ENCODE data around the gene ZBTB20. TPM values are rescaled to one million over a fixed set of nuclear protein-coding genes. Genes with fewer than 3 reads are reported as not detected.

The ZBTB20 gene
- total and polyA plus RNA-seq, 2 donors (not counting 1 experiment from before 2014, with no cell fraction given), result 4.0 to 22.5 TPM

GRCh38 chr3:114331710-114332109 lies 815.4 kb downstream of the ZBTB20 start:
- Histone ChIP-seq H2AFZ (ENCODE audit: low read length) (no peak overlapping the region), H3K27me3 (ENCODE audit: control insufficient read depth, insufficient read depth, low read length) (no peaks in the 10 kb centered on the region)
- TF ChIP-seq CTCF (conservative IDR thresholded peaks at IDR 0.05 in 1 of 2, IDR thresholded peaks at IDR 0.05 in 1 of 2; ENCODE audit: low read depth in 1 of 2, low read length in 2 of 2) (no peak), EZH2 (IDR thresholded peaks at IDR 0.05; ENCODE audit: low read length, missing control alignments) (no peak)

GRCh38 chr3:114331007-114331406 lies 816.1 kb downstream of the ZBTB20 start:
- no peak for TF ChIP-seq EZH2 (IDR thresholded peaks at IDR 0.05; ENCODE audit: low read length, missing control alignments)
- TF ChIP-seq CTCF (conservative IDR thresholded peaks at IDR 0.05 in 1 of 2, IDR thresholded peaks at IDR 0.05 in 1 of 2; ENCODE audit: low read depth in 1 of 2, low read length in 2 of 2), result no peak
- H3K79me2 ChIP-seq (ENCODE audit: control insufficient read depth, insufficient read depth, low read length), result no peaks in the 10 kb centered on the region

More at GRCh38 chr3:114331710-114332109, 815.4 kb downstream of the ZBTB20 start:
- Histone ChIP-seq H4K20me1 (ENCODE audit: control insufficient read depth, extremely low read depth, insufficient read depth, low read length) (no peaks in the 10 kb centered on the region), H3K27ac (ENCODE audit: insufficient read depth, low read length) (no peak overlapping the region), H3K9me3 (ENCODE audit: control insufficient read depth, insufficient read depth, low read depth, low read length) (no peaks in the 10 kb centered on the region), H3K4me3 (replicated peaks in 1 of 4; ENCODE audit: control extremely low read depth in 1 of 4, insufficient read depth in 1 of 4, low read depth in 3 of 4, low read length in 4 of 4) (no peak overlapping the region), H3K79me2 (ENCODE audit: control insufficient read depth, insufficient read depth, low read length) (no peaks in the 10 kb centered on the region), H3K36me3 (ENCODE audit: control insufficient read depth, insufficient read depth, low read length) (no peaks in the 10 kb centered on the region), H3K4me1 (ENCODE audit: control insufficient read depth, extremely low read depth, insufficient read depth, low read length) (no peaks in the 10 kb centered on the region), H3K4me2 (ENCODE audit: extremely low read depth, insufficient read depth, low read length) (no peak overlapping the region), H3K9ac (ENCODE audit: insufficient read depth, low read length) (no peak overlapping the region)
- DNase-seq (ENCODE audit: low read depth in 2 of 2), result no peak

GRCh38 chr3:114329823-114330222 lies 817.3 kb downstream of the ZBTB20 start:
- H3K79me2 ChIP-seq (ENCODE audit: control insufficient read depth, insufficient read depth, low read length), result no peaks in the 10 kb centered on the region
- no peak overlapping the region for H2AFZ ChIP-seq (ENCODE audit: low read length)
- DNase-seq (ENCODE audit: low read depth in 2 of 2), result no peak
- TF ChIP-seq EZH2 (IDR thresholded peaks at IDR 0.05; ENCODE audit: low read length, missing control alignments) (no peak), CTCF (conservative IDR thresholded peaks at IDR 0.05 in 1 of 2, IDR thresholded peaks at IDR 0.05 in 1 of 2; ENCODE audit: low read depth in 1 of 2, low read length in 2 of 2) (no peak)
- no peak overlapping the region for H3K9ac ChIP-seq (ENCODE audit: insufficient read depth, low read length)
- no peak overlapping the region for H3K4me2 ChIP-seq (ENCODE audit: extremely low read depth, insufficient read depth, low read length)
- H3K27ac ChIP-seq (ENCODE audit: insufficient read depth, low read length), result no peak overlapping the region
- H3K27me3 ChIP-seq (ENCODE audit: control insufficient read depth, insufficient read depth, low read length), result no peaks in the 10 kb centered on the region
- H3K9me3 ChIP-seq (ENCODE audit: control insufficient read depth, insufficient read depth, low read depth, low read length), result no peaks in the 10 kb centered on the region
- H3K36me3 ChIP-seq (ENCODE audit: control insufficient read depth, insufficient read depth, low read length), result no peaks in the 10 kb centered on the region
- H3K4me1 ChIP-seq (ENCODE audit: control insufficient read depth, extremely low read depth, insufficient read depth, low read length), result no peaks in the 10 kb centered on the region
- H3K4me3 ChIP-seq (replicated peaks in 1 of 4; ENCODE audit: control extremely low read depth in 1 of 4, insufficient read depth in 1 of 4, low read depth in 3 of 4, low read length in 4 of 4), result no peak overlapping the region
- H4K20me1 ChIP-seq (ENCODE audit: control insufficient read depth, extremely low read depth, insufficient read depth, low read length), result no peaks in the 10 kb centered on the region

More at GRCh38 chr3:114331007-114331406, 816.1 kb downstream of the ZBTB20 start:
- Histone ChIP-seq H3K4me1 (ENCODE audit: control insufficient read depth, extremely low read depth, insufficient read depth, low read length) (no peaks in the 10 kb centered on the region), H3K9me3 (ENCODE audit: control insufficient read depth, insufficient read depth, low read depth, low read length) (no peaks in the 10 kb centered on the region), H2AFZ (ENCODE audit: low read length) (no peak overlapping the region), H3K9ac (ENCODE audit: insufficient read depth, low read length) (no peak overlapping the region), H4K20me1 (ENCODE audit: control insufficient read depth, extremely low read depth, insufficient read depth, low read length) (no peaks in the 10 kb centered on the region), H3K36me3 (ENCODE audit: control insufficient read depth, insufficient read depth, low read length) (no peaks in the 10 kb centered on the region), H3K4me3 (replicated peaks in 1 of 4; ENCODE audit: control extremely low read depth in 1 of 4, insufficient read depth in 1 of 4, low read depth in 3 of 4, low read length in 4 of 4) (no peak overlapping the region), H3K4me2 (ENCODE audit: extremely low read depth, insufficient read depth, low read length) (no peak overlapping the region), H3K27ac (ENCODE audit: insufficient read depth, low read length) (no peak overlapping the region), H3K27me3 (ENCODE audit: control insufficient read depth, insufficient read depth, low read length) (no peaks in the 10 kb centered on the region)
- DNase-seq (ENCODE audit: low read depth in 2 of 2), result no peak
